Hepatocyte (in vitro differentiated cells): ENCODE data around the gene ADD1. TPM values are rescaled to one million over a fixed set of nuclear protein-coding genes. Genes with fewer than 3 reads are reported as not detected.

ENCODE experiments used
- DNase-seq: peaks from one replicate; pipeline ENCODE4 v3.0.0-alpha.2; 2016; ENCODE audit warnings: low spot score
- H2AFZ ChIP-seq: fragments of 200-600 bp; sonication (generic); 2 replicates; pipeline ENCODE4 v1.6.0; 2016; ENCODE audit warnings: antibody characterized with exemption, mild to moderate bottlenecking
- H3K27ac ChIP-seq: fragments of 200-600 bp; sonication (generic); 2 replicates; pipeline ENCODE4 v1.5.1; 2016; ENCODE audit warnings: mild to moderate bottlenecking
- H3K27me3 ChIP-seq: fragments of 200-600 bp; sonication (generic); 2 replicates; pipeline ENCODE4 v1.6.1; 2016
- H3K36me3 ChIP-seq: fragments of 200-600 bp; sonication (generic); replicated peaks from 2 replicates; pipeline ENCODE4 v1.5.1; 2016; ENCODE audit warnings: low read depth; ENCODE audit not compliant: insufficient read depth
- H3K4me1 ChIP-seq: fragments of 200-600 bp; sonication (generic); 2 replicates; pipeline ENCODE4 v1.5.1; 2016; ENCODE audit warnings: mild to moderate bottlenecking, moderate library complexity; ENCODE audit not compliant: insufficient read depth
- H3K4me2 ChIP-seq: fragments of 200-600 bp; sonication (generic); 2 replicates; pipeline ENCODE4 v1.6.0; 2016
- H3K4me3 ChIP-seq: fragments of 200-600 bp; sonication (generic); 2 replicates; pipeline ENCODE4 v1.5.1; 2016; ENCODE audit warnings: mild to moderate bottlenecking
- H3K79me2 ChIP-seq: fragments of 200-600 bp; sonication (generic); 2 replicates; pipeline ENCODE4 v1.6.0; 2017; ENCODE audit warnings: mild to moderate bottlenecking
- H3K9me2 ChIP-seq: fragments of 200-600 bp; sonication (generic); replicated peaks from 2 replicates; pipeline ENCODE4 v1.6.0; 2017; ENCODE audit warnings: mild to moderate bottlenecking; ENCODE audit not compliant: insufficient read depth
- H3K9me3 ChIP-seq: fragments of 200-600 bp; sonication (generic); 2 replicates; pipeline ENCODE4 v1.5.1; 2016; ENCODE audit warnings: low read depth, mild to moderate bottlenecking
- H4K20me1 ChIP-seq: fragments of 200-600 bp; sonication (generic); 2 replicates; pipeline ENCODE4 v1.6.0; 2016; ENCODE audit warnings: mild to moderate bottlenecking; ENCODE audit not compliant: insufficient read depth, poor library complexity, severe bottlenecking
- EZH2 ChIP-seq: fragments of 200-600 bp; sonication (generic); IDR thresholded peaks from 2 replicates; pipeline ENCODE4 v1.6.1; 2016; ENCODE audit warnings: antibody characterized with exemption, mild to moderate bottlenecking, borderline replicate concordance
- EZH2phosphoT487 ChIP-seq: fragments of 200-600 bp; sonication (generic); IDR thresholded peaks from one replicate; pipeline ENCODE4 v1.6.1; 2018; ENCODE audit warnings: antibody characterized with exemption, mild to moderate bottlenecking, low read depth, moderate library complexity; ENCODE audit not compliant: unreplicated experiment, severe bottlenecking
- WGBS: methylation state at CpG from one replicate; pipeline ENCODE4 v1.1.6; 2016; ENCODE audit warnings: low lambda C conversion rate; ENCODE audit errors: missing lambda C conversion rate; 5-methylcytosine and 5-hydroxymethylcytosine counted together
- polyA plus RNA-seq: library from polyadenylated mRNA; unstranded; fragments of >200 nt; fragmentation: Nextera tagmentation; extraction: Ambion mirVana; gene quantifications from 2 replicates; pipeline ENCODE4 v1.2.1, GENCODE V29; 2016
- total RNA-seq: library from RNA; depleted of rRNA; stranded (reverse); fragments of >200 nt; gene quantifications from 2 replicates; pipeline ENCODE4 v1.2.3, GENCODE V29; 2014
- TF ChIP-seq, protein P1 (sequence below): fragments of 200-600 bp; sonication (generic); IDR thresholded peaks from 2 replicates; pipeline ENCODE4 v1.5.1; 2016; ENCODE audit warnings: antibody characterized with exemption, mild to moderate bottlenecking; ENCODE audit not compliant: poor library complexity

The ADD1 gene
- total and polyA plus RNA-seq, 2 experiments from 2014 or later, result 179 to 208 TPM

DNA sequence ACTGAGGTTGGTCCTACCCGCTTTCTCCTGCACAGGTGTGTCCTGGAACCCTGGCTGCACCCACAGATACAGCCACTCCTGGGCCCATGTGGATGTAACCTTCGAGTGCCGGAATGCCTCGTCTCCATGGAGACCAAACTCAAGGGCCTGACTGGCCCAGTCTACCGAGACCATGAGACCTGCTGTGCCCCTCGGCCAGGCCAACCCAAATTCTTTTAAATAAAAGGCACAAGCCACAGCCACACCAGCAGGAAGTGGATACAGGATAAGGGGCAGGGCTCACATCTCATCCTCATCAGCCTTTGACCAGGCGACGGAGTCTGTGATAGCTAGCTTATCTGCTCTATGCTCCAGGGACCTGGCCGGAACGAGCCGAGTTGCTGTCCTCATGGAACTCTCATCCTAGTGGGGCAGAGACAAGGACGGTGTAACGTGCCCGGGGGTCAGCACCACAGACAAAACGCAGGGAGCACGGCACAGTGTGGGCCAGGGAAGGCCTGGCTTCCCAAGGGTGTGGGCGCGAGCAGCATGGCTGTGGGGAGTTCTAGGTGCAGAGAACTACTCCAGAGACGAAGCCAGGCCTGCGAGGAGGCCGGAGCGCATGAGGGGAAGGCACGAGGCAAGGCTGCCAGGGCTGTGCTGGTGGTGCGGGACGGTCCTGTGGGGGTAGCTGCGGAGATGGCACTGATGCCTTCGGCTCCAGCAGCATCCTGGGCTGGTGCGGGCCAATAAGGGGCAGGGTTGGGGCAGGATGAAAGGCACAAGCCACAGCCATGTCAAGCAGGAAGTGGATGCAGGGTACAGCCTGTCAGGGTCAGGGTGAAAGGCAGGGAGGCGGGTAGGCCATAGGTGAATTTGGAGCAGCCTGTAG is 96.9 kb downstream of the ADD1 start:
- Histone ChIP-seq H3K4me1 (peaks cover 16% of the 10 kb centered on the region), H3K27me3 (no peaks in the 10 kb centered on the region), H3K27ac (no peak overlapping the region), H3K36me3 (no peaks in the 10 kb centered on the region), H3K9me2 (no peaks in the 10 kb centered on the region), H4K20me1 (no peaks in the 10 kb centered on the region), H2AFZ (no peak overlapping the region), H3K79me2 (peaks cover 13% of the 10 kb centered on the region), H3K4me2 (no peak overlapping the region), H3K4me3 (no peak overlapping the region), H3K9me3 (no peaks in the 10 kb centered on the region)
- TF ChIP-seq, protein P1, sequence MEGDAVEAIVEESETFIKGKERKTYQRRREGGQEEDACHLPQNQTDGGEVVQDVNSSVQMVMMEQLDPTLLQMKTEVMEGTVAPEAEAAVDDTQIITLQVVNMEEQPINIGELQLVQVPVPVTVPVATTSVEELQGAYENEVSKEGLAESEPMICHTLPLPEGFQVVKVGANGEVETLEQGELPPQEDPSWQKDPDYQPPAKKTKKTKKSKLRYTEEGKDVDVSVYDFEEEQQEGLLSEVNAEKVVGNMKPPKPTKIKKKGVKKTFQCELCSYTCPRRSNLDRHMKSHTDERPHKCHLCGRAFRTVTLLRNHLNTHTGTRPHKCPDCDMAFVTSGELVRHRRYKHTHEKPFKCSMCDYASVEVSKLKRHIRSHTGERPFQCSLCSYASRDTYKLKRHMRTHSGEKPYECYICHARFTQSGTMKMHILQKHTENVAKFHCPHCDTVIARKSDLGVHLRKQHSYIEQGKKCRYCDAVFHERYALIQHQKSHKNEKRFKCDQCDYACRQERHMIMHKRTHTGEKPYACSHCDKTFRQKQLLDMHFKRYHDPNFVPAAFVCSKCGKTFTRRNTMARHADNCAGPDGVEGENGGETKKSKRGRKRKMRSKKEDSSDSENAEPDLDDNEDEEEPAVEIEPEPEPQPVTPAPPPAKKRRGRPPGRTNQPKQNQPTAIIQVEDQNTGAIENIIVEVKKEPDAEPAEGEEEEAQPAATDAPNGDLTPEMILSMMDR, result no peak
- TF ChIP-seq EZH2phosphoT487 (no peak), EZH2 (no peak)
- WGBS, result 97% methylated on average over 29 of the region's 29 CpGs
- DNase-seq, result peak; percentile 3

GRCh38 chr4:2941138-2942036 is 97.7 kb downstream of the ADD1 start:
- WGBS, result 96% methylated on average over 24 of the region's 24 CpGs
- no peaks in the 10 kb centered on the region for H3K9me2 ChIP-seq
- no peaks in the 10 kb centered on the region for H3K27me3 ChIP-seq
- H3K4me3 ChIP-seq, result no peak overlapping the region
- TF ChIP-seq EZH2 (no peak), EZH2phosphoT487 (no peak)
- TF ChIP-seq, protein P1, result no peak
- peak; percentile 5 for DNase-seq
- H3K4me1 ChIP-seq, result peaks cover 7% of the 10 kb centered on the region
- no peaks in the 10 kb centered on the region for H3K36me3 ChIP-seq
- H3K79me2 ChIP-seq, result peaks cover 5% of the 10 kb centered on the region
- H4K20me1 ChIP-seq, result no peaks in the 10 kb centered on the region
- H3K9me3 ChIP-seq, result no peaks in the 10 kb centered on the region
- no peak overlapping the region for H2AFZ ChIP-seq
- no peak overlapping the region for H3K27ac ChIP-seq
- H3K4me2 ChIP-seq, result no peak overlapping the region

- Histone ChIP-seq H3K4me3 (no peak overlapping the region), H3K9me3 (no peaks in the 10 kb centered on the region), H3K27me3 (no peaks in the 10 kb centered on the region), H3K4me1 (peaks cover under 1% of the 10 kb centered on the region), H2AFZ (no peak overlapping the region), H3K9me2 (no peaks in the 10 kb centered on the region), H3K79me2 (no peaks in the 10 kb centered on the region), H3K4me2 (no peak overlapping the region), H3K36me3 (no peaks in the 10 kb centered on the region), H3K27ac (no peak overlapping the region), H4K20me1 (no peaks in the 10 kb centered on the region)
- no peak for DNase-seq
- TF ChIP-seq EZH2 (no peak), EZH2phosphoT487 (no peak)
- TF ChIP-seq, protein P1, result no peak
- WGBS, result 96% methylated on average over 21 of the region's 21 CpGs
Observed at GRCh38 chr4:2942037-2942531, 98.4 kb downstream of the ADD1 start.
